Measurements from ENCODE around the gene SPATA17.

GRCh38 chr1:217910791-217911320 is 279.7 kb downstream of the SPATA17 start:
- TF ChIP-seq OSR2 (tag by site-specific recombination; IDR thresholded peaks at IDR 0.05) (no peak), TCF7L2 (IDR thresholded peaks at IDR 0.05; ENCODE audit: borderline replicate concordance, low read depth, low read length) (no peak), CTCF (tag by site-specific recombination; IDR thresholded peaks at IDR 0.05) (no peak), REST (tag by site-specific recombination; IDR thresholded peaks at IDR 0.05) (no peak), PRDM10 (tag by site-specific recombination; IDR thresholded peaks at IDR 0.05) (no peak), ZNF175 (tag by site-specific recombination; IDR thresholded peaks at IDR 0.05) (no peak), ZNF121 (tag by site-specific recombination; IDR thresholded peaks at IDR 0.05) (no peak), ZSCAN5A (tag by site-specific recombination; IDR thresholded peaks at IDR 0.05) (no peak)

All from HEK293 (cell line).